ENCODE measurements around the gene DHH.
A peak's percentile ranks its signal among the peaks of the same experiment; 100 is the strongest.

DHH gene

GRCh38 chr12:49108958-49109404, 14.4 kb upstream of the DHH start:
- DNase-seq: no peak

- no peak for DNase-seq
These were observed 11.0 kb upstream of the DHH start for GRCh38 chr12:49105504-49106084.

GRCh38 chr12:49104822-49105221, 10.2 kb upstream of the DHH start:
- DNase-seq: no peak

- DNase-seq: no peak
These were observed 5.8 kb upstream of the DHH start for GRCh38 chr12:49100380-49100779.

- DNase-seq: no peak
These were observed 4.1 kb upstream of the DHH start for GRCh38 chr12:49098703-49099102.

- DNase-seq: no peak
These were observed 3.4 kb upstream of the DHH start for GRCh38 chr12:49098035-49098451.

- no peak for DNase-seq
These were observed 2.8 kb upstream of the DHH start for GRCh38 chr12:49097381-49097780.

- no peak for DNase-seq
These were observed 369 bp upstream of the DHH start for GRCh38 chr12:49094975-49095365.

- no peak for DNase-seq
These were observed 825 bp downstream of the DHH start for GRCh38 chr12:49093792-49094159.

GRCh38 chr12:49092816-49093406, 1.7 kb downstream of the DHH start:
- DNase-seq: no peak

- DNase-seq: no peak
These were observed 2.4 kb downstream of the DHH start for GRCh38 chr12:49092086-49092815.

GRCh38 chr12:49091836-49092085, 2.8 kb downstream of the DHH start:
- no peak for DNase-seq

GRCh38 chr12:49091056-49091835, 3.4 kb downstream of the DHH start:
- DNase-seq: no peak

GRCh38 chr12:49089821-49090773, 4.5 kb downstream of the DHH start:
- DNase-seq: no peak

GRCh38 chr12:49088932-49089330, 5.7 kb downstream of the DHH start:
- DNase-seq: no peak

GRCh38 chr12:49088150-49088931, 6.3 kb downstream of the DHH start:
- DNase-seq: peak; percentile 78

GRCh38 chr12:49086116-49086515, 8.5 kb downstream of the DHH start:
- no peak for DNase-seq

- DNase-seq: no peak
These were observed 10.2 kb downstream of the DHH start for GRCh38 chr12:49084438-49084837.

- no peak for DNase-seq
These were observed 14.8 kb downstream of the DHH start for GRCh38 chr12:49079793-49080192.

GRCh38 chr12:49070971-49071370, 23.6 kb downstream of the DHH start:
- no peak for DNase-seq

- peak; percentile 95 for DNase-seq
These were observed 24.9 kb downstream of the DHH start, which contains the start of gene RHEBL1 for GRCh38 chr12:49069507-49070346. TSS of gene RHEBL1 (minus strand) at chr12:49069979. CDS start at chr12:49069785, 194 bp downstream.

Data from amniotic stem cell (primary cell).